ENCODE measurements around the gene RSL24D1.

Gene RSL24D1

GRCh38 chr15:55230953-55231352 is 34.2 kb upstream of the RSL24D1 start:
- Histone ChIP-seq H3K9ac (ENCODE audit: low read length) (no peak overlapping the region), H3K27ac (ENCODE audit: low read length) (no peak overlapping the region), H4K20me1 (ENCODE audit: insufficient read depth, low read length) (no peaks in the 10 kb centered on the region), H3K79me2 (ENCODE audit: low read length) (no peaks in the 10 kb centered on the region), H3K4me1 (ENCODE audit: low read length) (no peaks in the 10 kb centered on the region), H3K4me2 (ENCODE audit: low read length) (no peak overlapping the region), H2AFZ (ENCODE audit: low read depth, low read length) (no peak overlapping the region), H3K9me3 (ENCODE audit: insufficient read depth, low read length) (no peaks in the 10 kb centered on the region), H3K27me3 (ENCODE audit: low read depth, low read length) (no peaks in the 10 kb centered on the region), H3K36me3 (replicated peaks; ENCODE audit: low read depth, low read length) (no peaks in the 10 kb centered on the region), H3K4me3 (ENCODE audit: low read length) (no peak overlapping the region)
- TF ChIP-seq CTCF (IDR thresholded peaks at IDR 0.05; ENCODE audit: low read depth, low read length) (no peak), EZH2phosphoT487 (IDR thresholded peaks at IDR 0.05; ENCODE audit: low read depth) (no peak)

DNA sequence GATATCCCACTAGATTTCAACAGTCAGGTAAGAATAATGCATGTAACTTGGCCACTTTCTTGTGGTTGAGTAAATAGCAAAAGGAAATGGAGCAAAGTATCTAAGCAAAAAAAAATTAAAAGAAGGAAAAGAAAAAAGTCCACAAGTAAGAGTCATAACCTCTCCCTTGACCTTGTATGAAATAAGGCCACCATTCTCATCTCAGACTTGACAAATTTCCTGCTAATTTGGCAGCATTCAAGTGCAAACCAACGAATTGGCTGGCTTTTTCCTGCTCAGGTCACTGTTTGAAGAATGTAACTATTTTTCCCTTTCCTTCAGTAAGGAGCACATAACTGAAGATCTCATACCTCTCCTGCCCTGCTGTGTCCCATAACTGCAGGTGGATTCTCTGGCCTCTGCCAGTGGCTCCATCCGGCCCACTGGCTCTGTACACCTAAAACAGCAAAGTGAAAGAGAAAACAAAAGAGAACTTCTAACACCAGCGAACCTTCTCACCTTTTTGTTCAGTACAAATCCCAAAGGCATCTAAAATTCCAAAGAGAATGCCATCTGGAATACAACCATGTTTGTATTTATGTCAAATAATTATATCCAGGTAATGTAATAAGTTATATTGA is 33.4 kb upstream of the RSL24D1 start:
- no peak overlapping the region for H3K9ac ChIP-seq (ENCODE audit: low read length)
- H3K4me1 ChIP-seq (ENCODE audit: low read length), result no peaks in the 10 kb centered on the region
- no peak overlapping the region for H3K4me3 ChIP-seq (ENCODE audit: low read length)
- no peaks in the 10 kb centered on the region for H3K36me3 ChIP-seq (replicated peaks; ENCODE audit: low read depth, low read length)
- no peak overlapping the region for H2AFZ ChIP-seq (ENCODE audit: low read depth, low read length)
- H3K4me2 ChIP-seq (ENCODE audit: low read length), result no peak overlapping the region
- H3K79me2 ChIP-seq (ENCODE audit: low read length), result no peaks in the 10 kb centered on the region
- no peaks in the 10 kb centered on the region for H4K20me1 ChIP-seq (ENCODE audit: insufficient read depth, low read length)
- H3K27ac ChIP-seq (ENCODE audit: low read length), result no peak overlapping the region
- no peaks in the 10 kb centered on the region for H3K9me3 ChIP-seq (ENCODE audit: insufficient read depth, low read length)
- no peaks in the 10 kb centered on the region for H3K27me3 ChIP-seq (ENCODE audit: low read depth, low read length)
- TF ChIP-seq EZH2phosphoT487 (IDR thresholded peaks at IDR 0.05; ENCODE audit: low read depth), result no peak
- TF ChIP-seq CTCF (IDR thresholded peaks at IDR 0.05; ENCODE audit: low read depth, low read length), result no peak

DNA sequence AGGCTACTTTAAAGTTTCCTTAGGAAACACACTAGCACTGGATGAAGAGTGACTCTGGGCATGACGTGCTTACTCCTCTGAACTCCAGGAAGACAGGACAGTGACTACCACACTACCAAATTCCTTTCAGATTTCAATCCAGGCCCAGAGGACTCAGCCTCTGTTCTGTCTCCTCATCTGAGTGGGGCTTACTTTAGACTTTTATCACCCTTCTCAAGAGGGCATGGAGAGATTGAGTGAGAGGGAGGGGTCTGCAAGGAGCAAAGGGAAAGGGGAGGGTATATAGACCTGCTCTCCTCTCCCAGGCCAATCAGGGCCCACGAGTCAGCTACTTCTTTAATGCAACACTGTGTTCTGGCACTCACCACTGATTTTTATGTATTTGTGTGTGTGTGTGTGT is 29.4 kb upstream of the RSL24D1 start:
- no peaks in the 10 kb centered on the region for H3K9me3 ChIP-seq (ENCODE audit: insufficient read depth, low read length)
- H3K27me3 ChIP-seq (ENCODE audit: low read depth, low read length), result no peaks in the 10 kb centered on the region
- H2AFZ ChIP-seq (ENCODE audit: low read depth, low read length), result no peak overlapping the region
- H3K4me1 ChIP-seq (ENCODE audit: low read length), result peaks cover 14% of the 10 kb centered on the region
- H3K4me3 ChIP-seq (ENCODE audit: low read length), result no peak overlapping the region
- no peaks in the 10 kb centered on the region for H3K79me2 ChIP-seq (ENCODE audit: low read length)
- no peak overlapping the region for H3K9ac ChIP-seq (ENCODE audit: low read length)
- no peaks in the 10 kb centered on the region for H3K36me3 ChIP-seq (replicated peaks; ENCODE audit: low read depth, low read length)
- no peak overlapping the region for H3K27ac ChIP-seq (ENCODE audit: low read length)
- no peak overlapping the region for H3K4me2 ChIP-seq (ENCODE audit: low read length)
- TF ChIP-seq EZH2phosphoT487 (IDR thresholded peaks at IDR 0.05; ENCODE audit: low read depth) (no peak), CTCF (IDR thresholded peaks at IDR 0.05; ENCODE audit: low read depth, low read length) (no peak)
- no peaks in the 10 kb centered on the region for H4K20me1 ChIP-seq (ENCODE audit: insufficient read depth, low read length)

DNA sequence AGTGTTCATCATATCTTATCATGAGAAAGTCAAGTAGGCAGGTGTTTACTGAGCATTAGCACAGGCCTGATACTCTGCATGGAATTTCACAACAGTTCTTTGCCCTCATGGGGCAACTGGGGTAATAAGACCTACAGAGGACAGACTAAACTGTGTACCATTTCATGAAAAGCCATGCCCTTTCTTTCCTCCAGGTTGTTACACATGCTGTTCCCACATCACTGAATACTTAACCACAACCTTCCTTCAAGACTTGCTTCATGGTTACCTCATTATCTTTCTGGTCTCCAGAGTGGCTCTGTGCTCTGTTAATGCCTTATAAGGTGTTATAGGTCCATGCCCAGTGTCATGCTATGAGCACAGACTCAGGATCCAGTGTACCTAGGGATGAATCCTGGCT is 28.2 kb upstream of the RSL24D1 start:
- Histone ChIP-seq H3K79me2 (ENCODE audit: low read length) (no peaks in the 10 kb centered on the region), H3K4me1 (ENCODE audit: low read length) (peaks cover 17% of the 10 kb centered on the region), H3K27me3 (ENCODE audit: low read depth, low read length) (no peaks in the 10 kb centered on the region), H3K4me3 (ENCODE audit: low read length) (no peak overlapping the region), H3K27ac (ENCODE audit: low read length) (no peak overlapping the region), H3K9me3 (ENCODE audit: insufficient read depth, low read length) (no peaks in the 10 kb centered on the region), H3K36me3 (replicated peaks; ENCODE audit: low read depth, low read length) (no peaks in the 10 kb centered on the region), H3K9ac (ENCODE audit: low read length) (no peak overlapping the region), H3K4me2 (ENCODE audit: low read length) (no peak overlapping the region), H4K20me1 (ENCODE audit: insufficient read depth, low read length) (no peaks in the 10 kb centered on the region), H2AFZ (ENCODE audit: low read depth, low read length) (no peak overlapping the region)
- TF ChIP-seq EZH2phosphoT487 (IDR thresholded peaks at IDR 0.05; ENCODE audit: low read depth) (no peak), CTCF (IDR thresholded peaks at IDR 0.05; ENCODE audit: low read depth, low read length) (no peak)

Data from OCI-LY3 (cell line).